HG03469 (cell line): Measurements from ENCODE around the gene RAVER1.
"Not testable (repeated sequence)": the region's sequence is repeated elsewhere in the genome, so short reads cannot be mapped to it uniquely, and the experiment has no call there.

Experiments
- ATAC-seq: cut with Tn5 transposase; IDR thresholded peaks from one replicate; pipeline ENCODE4 v1.9.1; 2021; ENCODE audit warnings: mild to moderate bottlenecking, moderate library complexity, moderate number of reproducible peaks; ENCODE audit not compliant: unreplicated experiment

The RAVER1 gene

DNA sequence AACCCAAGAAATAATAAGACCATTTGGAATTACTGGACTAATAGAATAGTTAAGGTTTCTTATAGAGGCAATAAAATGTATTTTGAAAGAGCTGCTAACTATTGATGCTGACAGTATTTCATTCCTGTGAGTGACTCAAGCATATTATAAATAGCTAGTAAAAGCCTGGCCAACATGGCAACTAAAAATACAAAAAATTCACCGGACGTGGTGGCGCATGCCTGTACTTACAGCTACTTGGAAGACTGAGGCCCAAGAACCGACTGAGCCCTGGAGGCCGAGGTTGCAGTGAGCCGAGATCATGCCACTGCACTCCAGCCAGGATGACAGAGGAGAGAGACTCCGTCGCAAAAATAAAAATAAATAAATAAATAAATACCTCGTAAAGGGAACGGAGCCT is 11.5 kb upstream of the RAVER1 start:
- no peak for ATAC-seq

DNA sequence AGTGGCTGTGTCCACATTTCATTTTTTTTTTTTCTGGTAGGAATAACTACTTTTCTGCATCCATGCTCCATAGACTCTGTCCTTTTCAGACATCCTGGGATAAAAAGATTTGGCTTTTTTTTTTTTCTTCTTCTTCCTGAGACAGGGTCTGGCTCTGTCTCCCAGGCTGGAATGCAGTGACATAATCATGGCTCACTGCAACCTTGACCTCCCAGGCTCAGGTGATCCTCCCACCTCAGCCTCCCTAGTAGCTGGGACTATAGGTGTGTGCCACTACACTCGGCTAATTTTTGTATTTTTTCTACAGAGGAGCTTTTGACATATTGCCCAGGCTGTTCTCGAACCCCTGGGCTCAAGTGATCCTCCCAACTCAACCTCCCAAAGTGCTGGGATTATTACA is 10.2 kb upstream of the RAVER1 start:
- ATAC-seq: no peak

DNA sequence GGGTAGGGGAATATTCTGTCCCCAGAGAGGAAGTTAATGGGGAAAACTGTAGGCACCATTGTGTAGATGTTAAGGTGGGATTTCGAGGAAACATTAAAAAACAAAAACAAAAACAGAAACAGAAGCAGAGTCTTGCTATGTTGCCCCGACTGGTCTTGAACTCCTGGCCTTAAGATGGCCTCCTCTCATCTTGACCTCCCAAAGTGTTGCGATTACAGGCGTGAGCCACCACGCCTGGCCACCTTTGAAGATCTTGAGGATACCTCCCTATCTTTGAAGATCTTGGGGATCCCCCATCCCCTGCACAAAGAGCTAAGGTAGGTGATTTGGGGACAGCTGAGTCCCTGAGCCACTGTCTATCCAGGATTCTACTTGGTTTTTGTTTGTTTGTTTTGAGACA is 6.6 kb upstream of the RAVER1 start:
- no peak for ATAC-seq

DNA sequence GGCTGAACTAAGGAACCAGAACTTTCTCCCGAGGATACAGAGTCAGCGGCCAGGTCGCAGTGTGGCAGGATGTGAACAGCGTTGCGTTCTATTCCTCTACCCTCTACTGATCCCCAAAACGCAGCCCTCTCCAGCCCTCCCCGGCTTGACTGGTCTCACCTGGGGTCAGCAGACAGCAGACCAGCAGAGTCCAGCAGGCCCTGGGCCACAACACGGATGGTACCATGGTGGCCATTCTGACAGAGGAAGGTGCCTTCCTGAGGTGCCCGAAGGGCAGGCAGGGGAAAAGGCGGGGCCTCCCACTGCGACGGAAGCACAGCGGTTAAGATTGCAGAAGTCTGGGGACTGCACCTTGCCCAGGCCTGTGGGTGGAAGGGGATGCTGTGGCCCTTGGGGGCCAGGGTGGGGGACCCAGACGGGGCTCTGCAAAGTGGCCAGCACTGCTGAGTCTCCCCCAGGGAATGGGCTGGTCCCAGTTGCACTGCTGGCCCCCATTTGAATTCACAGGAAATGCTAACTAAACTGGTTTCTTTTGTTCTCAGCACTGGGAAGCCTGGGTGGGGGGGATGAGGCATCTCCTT is 6.1 kb upstream of the RAVER1 start, which contains the start of gene ICAM3:
Gene ICAM3, minus strand, starts transcription at position 245 of the 581 bp plus-strand sequence. Its CDS starts 10 bp downstream, at position 235.
- no peak for ATAC-seq

DNA sequence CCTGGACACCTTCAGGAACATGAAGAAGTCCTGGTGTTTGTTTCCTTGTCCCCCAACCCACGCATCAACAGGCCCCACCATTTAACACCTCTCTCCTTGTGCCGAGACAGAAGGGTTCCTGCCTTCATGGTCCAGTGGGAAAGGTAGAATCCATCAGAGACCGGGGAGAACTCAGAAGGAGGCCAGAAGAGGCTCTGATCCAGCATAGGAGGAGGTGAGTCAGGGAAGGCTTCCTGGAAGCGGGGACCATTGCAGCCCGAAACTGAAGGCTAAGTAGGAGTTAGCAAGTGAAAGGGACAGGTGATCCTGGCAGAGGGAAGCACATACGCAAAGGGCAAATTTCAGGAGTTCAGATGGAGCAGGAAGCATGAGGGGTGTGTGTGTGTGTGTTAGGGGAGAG is 5.6 kb upstream of the RAVER1 start:
- ATAC-seq: no peak

DNA sequence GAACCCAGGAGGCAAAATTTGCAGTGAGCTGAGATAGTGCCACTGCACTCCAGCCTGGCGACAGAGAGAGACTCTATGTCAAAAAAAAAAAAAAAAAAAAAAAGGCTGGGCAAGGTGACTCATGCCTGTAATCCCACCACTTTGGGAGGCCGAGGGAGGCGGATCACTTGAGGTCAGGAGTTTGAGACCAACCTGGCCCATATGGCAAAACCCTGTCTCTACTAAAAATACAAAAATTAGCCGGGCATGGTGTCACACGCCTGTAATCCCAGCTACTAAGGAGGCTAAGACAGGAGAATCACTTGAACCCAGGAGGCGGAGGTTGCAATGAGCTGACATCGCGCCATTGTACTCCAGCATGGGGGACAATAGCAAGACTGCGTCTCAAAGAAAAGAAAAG is 3.4 kb upstream of the RAVER1 start:
- ATAC-seq: not testable (repeated sequence)

DNA sequence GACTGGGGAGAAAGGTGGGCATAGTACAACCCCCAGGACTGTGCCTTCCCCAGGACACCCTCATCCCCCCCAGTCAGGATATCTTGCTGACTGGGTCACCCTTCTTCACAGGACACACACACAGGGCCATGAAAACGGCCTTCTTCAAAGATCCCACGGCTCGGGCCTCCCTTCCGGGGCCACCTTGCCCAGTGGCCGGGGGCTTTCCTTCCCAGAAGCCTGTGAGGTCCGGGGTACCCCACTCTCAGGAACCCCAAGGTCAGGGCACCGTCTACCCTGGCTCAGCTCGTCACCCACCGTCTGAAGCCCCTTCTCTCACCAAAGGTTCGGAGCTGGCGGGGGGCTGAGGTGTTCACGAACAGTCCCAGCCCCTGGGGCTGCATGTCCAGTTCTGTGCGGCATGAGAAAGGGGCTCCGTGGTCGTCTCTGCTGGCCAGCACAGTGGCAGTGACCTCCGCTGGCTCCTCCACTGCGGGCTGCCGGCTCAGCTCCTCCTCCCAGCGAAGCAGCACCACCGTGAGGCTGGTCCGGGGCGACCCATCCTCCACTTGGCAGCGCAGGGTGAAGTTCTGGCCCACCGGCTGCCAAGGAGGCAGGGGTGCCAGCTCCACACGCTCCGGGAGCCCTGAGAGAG is 2.1 kb upstream of the RAVER1 start:
- no peak for ATAC-seq

DNA sequence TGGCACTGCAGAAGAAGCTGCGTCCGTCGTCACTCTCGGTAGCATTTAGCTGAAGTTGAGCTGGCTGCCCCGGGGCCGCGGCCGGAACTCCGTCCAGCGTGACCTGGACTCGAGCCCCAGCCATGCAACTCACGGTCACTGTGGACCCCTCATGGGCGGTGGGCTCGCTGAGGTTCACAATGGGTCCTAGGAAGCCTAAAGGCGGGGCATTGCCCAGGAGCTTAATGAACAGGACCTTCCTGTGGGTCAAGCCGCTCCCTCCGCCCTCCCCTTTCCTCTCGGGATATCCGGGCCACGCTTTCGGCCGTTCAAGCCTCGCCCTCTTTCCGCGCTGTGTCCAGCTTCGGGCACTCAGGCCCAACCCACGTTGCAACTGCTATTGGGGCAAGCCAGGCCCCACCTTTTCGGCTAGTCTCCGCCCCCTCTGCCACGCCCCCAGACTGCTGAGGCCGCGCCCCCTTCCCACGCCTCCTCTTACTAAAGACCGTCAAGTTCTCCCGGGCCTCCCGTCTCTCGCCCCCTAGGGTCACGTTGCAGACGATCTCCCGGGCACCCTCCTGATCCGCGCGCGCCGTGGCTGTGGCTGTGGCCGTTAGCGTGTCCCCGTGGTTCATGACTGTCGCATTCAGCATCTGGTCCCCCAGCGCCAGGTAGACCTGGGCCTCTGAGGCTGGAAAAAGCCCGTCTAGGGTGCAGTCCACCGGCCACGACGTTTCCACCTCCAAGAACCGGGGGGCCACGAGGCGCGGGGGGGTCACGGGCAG is 1.4 kb upstream of the RAVER1 start:
- ATAC-seq: no peak

DNA sequence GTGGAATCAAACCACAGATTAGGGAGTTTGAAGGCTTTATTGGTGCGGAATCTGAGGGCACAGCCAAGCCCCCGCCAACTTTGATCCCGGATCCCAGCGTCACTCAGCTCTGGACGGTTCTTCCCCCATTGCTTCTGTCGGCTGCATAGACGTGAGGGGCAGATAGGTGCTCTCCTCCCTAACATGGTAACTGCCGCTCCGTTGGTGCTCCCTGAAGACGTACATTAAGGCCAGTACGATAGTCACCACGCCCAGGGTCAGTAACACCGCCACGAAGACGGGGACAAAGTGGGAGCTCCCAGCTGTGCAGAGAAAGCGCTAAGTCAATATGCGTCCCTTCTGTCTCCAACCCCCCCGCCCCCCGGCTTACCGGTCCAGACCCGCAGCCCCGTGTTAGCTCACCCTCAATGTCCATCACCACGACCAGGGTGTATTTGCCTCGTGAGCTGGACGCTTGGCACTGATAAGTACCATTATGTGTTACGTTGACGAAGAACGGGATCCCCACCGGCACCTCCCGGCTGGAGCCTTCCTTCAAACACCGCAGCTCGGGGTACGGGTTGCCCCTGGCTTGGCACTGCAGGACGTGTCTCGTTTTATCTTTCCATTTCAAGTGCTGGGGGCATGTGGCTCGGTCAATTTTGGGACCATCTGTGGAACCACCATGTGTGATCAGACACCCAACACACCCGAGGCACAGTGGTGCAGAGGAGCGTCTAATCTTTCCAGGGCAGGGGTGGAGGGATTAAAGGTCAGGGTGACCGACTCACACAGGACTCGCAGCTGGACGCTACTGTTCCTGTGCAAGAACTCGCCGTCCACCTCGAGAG is 644 bp upstream of the RAVER1 start:
- no peak for ATAC-seq

DNA sequence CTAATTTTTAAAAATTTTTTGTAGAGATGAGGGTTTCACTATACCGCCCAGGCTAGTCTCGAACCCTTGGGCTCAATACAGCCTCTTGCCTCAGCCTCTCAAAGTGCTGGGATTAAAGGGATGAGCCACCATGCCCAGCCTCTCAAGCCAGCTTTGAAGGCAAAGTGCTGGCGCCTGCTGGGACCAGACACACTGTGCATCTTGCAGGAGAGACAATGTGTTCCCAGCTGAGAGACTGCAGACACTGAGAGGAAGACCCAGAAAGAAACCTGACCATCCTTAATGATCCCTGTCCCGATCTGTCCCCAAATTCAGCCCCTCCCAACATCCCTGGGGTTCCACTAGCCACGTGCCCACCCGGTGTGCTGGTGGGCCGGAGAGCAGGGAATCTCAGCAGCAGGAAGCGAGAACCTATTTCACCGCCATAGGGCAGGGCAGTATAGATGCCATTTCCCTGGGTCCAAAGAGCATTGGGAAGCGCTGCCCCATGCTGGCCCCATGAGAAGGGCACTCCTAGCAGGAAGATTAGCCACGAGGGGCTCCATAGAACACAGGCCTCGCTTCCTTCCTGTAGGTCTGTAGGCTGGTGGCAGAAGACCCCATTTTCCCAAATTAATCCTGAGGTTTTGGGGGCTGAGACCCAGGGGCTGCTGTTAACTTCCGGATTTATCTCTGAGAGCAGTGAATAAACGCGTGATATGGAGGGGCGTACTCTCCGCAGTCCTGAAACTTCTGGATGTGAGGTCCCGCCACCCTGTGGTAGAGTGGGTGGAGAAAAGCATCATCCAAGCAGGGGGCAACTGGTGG is 968 bp downstream of the RAVER1 start:
- no peak for ATAC-seq

DNA sequence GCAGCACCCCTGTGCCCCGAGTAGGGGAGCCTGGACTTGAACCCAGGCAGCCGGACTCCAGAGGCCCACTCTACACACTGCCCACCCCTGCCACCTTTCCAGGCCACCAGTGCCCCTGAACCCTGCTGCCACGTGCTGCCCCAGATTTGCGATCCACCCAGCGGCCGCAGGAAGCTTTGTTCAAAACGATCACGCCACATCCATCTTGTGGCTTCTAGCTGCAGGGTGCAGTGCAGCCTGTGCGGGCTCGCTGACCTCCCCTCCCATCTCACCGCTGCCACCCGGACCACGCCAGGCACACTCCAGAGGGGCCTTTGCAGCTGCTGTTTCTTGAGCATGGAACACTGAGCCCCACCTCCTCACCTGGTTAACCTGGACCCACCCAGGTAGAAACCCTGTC is 3.8 kb downstream of the RAVER1 start:
- no peak for ATAC-seq

DNA sequence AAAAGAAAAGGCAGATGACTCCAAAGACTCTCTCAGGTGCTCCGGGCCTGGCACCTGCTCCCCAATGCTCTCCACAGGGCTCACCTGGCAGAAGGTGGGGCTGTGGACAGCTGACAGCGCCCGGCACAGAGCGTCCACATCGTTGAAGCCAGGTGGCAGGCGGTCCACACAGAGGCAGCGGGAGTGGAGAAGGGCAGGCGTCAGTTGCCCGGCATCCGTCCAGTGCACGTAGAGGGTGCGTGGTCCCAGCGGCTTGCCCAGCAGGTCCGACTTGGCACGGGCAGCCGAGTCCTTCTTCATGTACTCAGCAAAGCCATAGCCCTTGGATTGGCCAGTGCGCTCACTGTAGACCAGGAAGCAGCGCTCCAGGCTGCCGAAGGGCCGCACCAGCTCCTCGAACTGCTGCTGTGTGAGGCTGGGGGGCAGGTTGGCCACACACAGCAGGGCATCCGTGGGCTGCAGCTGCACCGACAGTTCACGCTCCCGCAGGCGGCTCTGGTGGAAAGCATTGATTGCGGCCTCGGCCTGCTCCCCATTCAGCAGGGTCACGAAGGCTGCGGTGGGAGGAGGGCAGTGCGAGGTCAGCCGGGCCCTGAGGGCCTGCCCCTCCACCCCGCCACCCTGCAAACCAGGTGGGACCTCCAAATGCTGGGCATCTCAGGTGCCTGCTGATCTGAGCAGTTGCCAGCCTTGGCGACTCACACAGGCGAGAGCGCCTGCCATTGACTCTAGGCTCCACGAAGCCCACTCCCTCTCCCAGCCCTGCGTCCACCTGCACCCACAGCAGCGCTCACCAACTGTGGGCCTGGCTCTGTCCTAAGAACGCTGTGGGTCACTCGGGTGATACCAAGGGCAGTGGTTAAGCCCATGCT is 4.5 kb downstream of the RAVER1 start:
- ATAC-seq: no peak

DNA sequence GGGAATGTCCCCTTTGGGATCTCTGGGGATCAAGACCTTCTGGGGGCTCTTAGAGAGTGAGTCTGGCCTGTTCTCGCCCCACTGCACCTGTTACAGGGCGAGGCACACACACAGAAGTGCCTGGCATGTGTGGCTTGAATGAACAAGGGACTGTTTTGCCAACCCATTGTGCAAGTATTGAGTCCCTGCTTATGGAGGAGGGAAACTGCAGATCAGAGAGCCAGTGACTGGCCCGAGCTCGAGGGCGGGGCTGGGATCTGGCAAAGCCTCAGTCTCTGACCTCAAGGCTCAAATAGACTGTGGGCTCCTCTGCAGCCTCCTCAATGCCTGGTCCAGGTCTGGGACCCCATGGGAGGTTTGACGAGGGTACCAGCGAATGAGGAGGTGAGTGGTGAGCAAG is 5.5 kb downstream of the RAVER1 start:
- no peak for ATAC-seq

DNA sequence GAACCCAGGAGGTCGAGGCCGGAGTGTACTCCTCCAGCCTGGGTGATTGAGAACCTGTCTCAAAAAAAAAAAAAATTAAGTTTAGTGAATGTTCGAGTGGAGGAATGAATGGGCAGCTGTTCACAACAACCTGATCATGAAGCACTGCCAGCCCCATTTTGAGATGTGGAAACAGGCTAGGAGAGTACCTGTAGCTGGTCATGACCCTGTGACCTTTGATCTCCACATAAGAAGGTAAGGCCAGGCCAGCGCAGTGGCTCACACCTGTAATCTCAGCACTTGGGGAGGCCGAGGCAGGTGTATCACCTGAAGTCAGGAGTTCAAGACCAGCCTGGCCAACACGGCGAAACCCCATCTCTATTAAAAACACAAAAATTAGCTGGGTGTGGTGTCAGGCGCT is 7.6 kb downstream of the RAVER1 start:
- ATAC-seq: no peak

DNA sequence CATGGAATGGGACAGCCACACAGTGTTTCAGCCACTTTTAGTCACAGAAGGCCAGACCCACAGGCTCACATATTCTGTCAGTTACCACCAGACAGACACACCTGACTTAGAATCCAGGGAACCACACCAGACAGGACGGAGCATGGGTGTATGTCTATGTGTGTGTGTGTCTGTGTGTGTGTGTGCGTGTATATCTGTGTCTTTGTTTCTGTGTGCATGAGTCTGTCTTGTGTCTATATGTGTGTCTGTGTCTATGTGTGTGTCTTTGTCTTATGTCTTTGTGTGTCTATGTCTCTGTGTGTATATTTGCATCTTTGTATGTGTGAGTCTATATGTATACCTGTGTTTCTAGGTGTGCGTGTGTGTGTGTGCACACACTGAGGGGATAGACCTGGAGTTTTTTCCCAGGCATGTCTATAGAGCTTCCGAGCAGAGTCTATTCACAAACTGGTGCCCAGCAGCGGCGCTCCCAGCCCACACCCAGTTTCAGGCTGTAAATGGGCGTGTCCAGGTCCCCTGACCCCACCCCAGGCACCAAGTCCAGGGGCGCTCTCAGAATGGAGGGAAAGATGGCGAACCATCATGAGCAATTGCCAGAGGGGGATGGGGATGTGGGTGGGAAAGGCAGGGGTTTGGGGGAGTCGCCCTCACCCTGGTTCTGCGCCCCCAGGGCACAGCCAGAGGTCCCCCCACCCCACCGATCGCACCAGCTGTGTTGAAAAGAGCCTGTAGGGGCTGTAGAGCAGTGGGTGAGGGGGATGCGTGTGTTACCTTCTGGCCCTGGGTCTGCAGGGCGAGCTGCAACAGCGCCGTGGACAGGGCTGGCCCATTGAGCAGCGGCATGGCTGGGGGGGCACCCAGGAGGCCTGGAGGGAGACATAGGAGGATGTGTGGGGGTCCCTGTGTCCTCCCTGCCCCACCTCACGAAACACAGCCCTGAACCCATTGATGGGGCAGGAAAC is 11.2 kb downstream of the RAVER1 start:
- no peak for ATAC-seq

DNA sequence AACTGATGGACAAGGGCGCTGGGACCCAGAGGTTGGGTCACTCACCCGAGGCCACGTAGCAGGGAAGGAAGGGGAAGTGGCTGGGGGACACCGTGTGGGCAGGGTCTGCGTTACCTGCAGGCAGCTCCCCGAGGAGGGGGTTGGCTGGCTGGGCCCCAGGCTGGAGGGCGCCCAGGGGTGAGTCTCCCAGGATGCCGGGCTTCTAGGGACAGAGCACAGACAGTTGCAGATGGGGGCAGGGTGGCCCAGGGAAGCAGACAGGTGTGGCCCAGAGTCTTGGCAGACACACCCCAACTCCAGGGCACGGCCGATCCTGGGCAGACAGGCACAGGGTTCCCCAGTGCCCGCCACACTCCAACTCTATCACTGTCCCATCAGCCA is 11.9 kb downstream of the RAVER1 start:
- ATAC-seq: no peak

DNA sequence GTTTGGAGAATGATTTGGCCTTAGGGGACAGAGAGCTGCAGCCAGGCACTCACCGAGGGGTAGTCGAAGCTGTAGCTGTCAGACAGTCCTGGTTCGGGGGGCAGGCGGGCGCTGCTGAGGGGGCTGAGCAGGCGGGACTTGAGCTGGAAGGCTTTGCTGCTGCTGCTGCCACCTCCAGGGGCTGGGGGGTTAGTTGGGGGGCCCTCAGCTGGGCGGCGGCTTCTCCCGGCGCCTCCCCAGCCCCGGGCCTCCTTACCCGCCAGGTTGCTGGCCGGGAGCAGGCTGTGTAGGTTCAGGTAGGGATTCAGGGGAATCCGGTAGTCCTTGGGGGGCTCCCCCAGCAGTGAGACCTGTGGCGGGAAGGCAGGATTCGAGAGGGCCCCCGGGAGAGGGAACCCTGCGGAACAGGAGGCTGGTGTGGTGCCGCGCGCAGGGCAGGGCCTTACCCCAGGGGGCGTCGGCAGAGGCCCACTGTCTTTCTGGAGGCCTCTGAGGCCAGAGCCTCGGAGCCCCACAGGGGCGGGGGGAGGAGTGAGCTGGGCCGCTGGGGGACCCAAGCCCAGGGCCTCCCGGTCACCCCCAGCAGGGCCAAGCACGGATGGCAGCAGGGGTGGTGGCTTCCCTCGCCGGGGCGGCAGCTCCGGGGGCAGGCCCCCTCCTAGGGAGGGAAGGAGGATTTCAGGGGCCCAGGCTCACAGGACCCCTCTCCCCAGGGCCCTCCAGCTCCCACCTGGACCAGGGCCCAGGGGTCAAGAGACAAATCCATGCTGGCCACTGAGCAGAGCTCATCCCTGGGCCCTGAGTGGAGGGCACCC is 12.5 kb downstream of the RAVER1 start:
- ATAC-seq: no peak
